H1 (cell line): Measurements from ENCODE around the gene TBC1D19. TPM values are rescaled to one million over a fixed set of nuclear protein-coding genes. Genes with fewer than 3 reads are reported as not detected.

Experiments used
- CTCF ChIA-PET: fragments of 300-600 bp; sonication (Branson Sonifier 250); formaldehyde crosslinking; loops from one replicate; lab custom pipeline; 2021; ENCODE audit not compliant: partially characterized antibody; lab: Charles Lee
- POLR2A ChIA-PET: fragments of 300-600 bp; sonication (Branson Sonifier 250); formaldehyde crosslinking; loops from one replicate; lab custom pipeline; 2021; ENCODE audit warnings: inconsistent platforms; ENCODE audit not compliant: partially characterized antibody; lab: Charles Lee
- DNase-seq, 2 experiments: peaks; one replicate each; pipeline versions ENCODE4 v3.0.0 to v3.0.0-alpha.2; 2010 to 2022; ENCODE audit warnings: low spot score in 2 of 2, low read depth in 1 of 2, mixed read lengths in 1 of 2
- FAIRE-seq: peaks from 2 replicates; lab custom pipeline; 2011; peaks lifted over from hg19 to GRCh38; lab: Jason Lieb, UNC
- H2AFZ ChIP-seq: 2 replicates; pipeline ENCODE4 v1.8.1; 2012; ENCODE audit warnings: low read length, inconsistent platforms
- H2AK5ac ChIP-seq: 2 replicates; pipeline ENCODE4 v1.6.1; 2013; ENCODE audit warnings: low read depth, low read length
- H2BK120ac ChIP-seq: replicated peaks from 2 replicates; pipeline ENCODE3; 2013; ENCODE audit warnings: low read depth, low read length, inconsistent platforms
- H2BK12ac ChIP-seq: 2 replicates; pipeline ENCODE4 v1.6.1; 2013; ENCODE audit warnings: low read depth, low read length
- H2BK15ac ChIP-seq: 2 replicates; pipeline ENCODE4 v1.6.1; 2013; ENCODE audit warnings: low read length
- H2BK20ac ChIP-seq: 2 replicates; pipeline ENCODE4 v1.6.1; 2013; ENCODE audit warnings: low read length
- H2BK5ac ChIP-seq: 2 replicates; pipeline ENCODE4 v1.6.1; 2013; ENCODE audit warnings: low read depth, low read length
- H3K14ac ChIP-seq: 2 replicates; pipeline ENCODE4 v1.6.1; 2013; ENCODE audit warnings: inconsistent platforms; ENCODE audit not compliant: insufficient read length
- H3K18ac ChIP-seq: 2 replicates; pipeline ENCODE4 v1.6.1; 2013; ENCODE audit warnings: low read length; ENCODE audit errors: extremely low read depth
- H3K23ac ChIP-seq: 2 replicates; pipeline ENCODE4 v1.6.1; 2013; ENCODE audit warnings: inconsistent platforms; ENCODE audit not compliant: insufficient read length
- H3K23me2 ChIP-seq: 2 replicates; pipeline ENCODE4 v1.6.1; 2013; ENCODE audit warnings: low read depth, low read length
- H3K27ac ChIP-seq: 2 replicates; pipeline ENCODE4 v1.6.1; 2011; ENCODE audit warnings: low read depth, low read length, inconsistent platforms
- H3K27me3 ChIP-seq, 4 experiments: replicated peaks in 1 of 4; 1 replicate in 1 of 4; 2 replicates in 3 of 4; pipeline versions ENCODE4 v1.6.1 to v1.8.1; 2011 to 2013; ENCODE audit warnings: low read length in 3 of 4, mild to moderate bottlenecking in 3 of 4, inconsistent platforms in 2 of 4, mixed read lengths in 2 of 4, moderate library complexity in 1 of 4; ENCODE audit not compliant: control insufficient read depth in 3 of 4, insufficient read depth in 3 of 4; ENCODE audit errors: extremely low read depth in 1 of 4
- H3K36me3 ChIP-seq, 4 experiments: 2 replicates each; pipeline versions ENCODE4 v1.6.1 to v1.8.1; 2011 to 2013; ENCODE audit warnings: mild to moderate bottlenecking in 4 of 4, low read length in 3 of 4, moderate library complexity in 2 of 4, control low read depth in 1 of 4, inconsistent platforms in 1 of 4; ENCODE audit not compliant: insufficient read depth in 4 of 4, control insufficient read depth in 2 of 4
- H3K4ac ChIP-seq: replicated peaks from 2 replicates; pipeline ENCODE3; 2013; ENCODE audit warnings: low read length, low read depth, mixed read lengths, inconsistent platforms; ENCODE audit not compliant: insufficient read length
- H3K4me1 ChIP-seq, 4 experiments: replicated peaks in 1 of 4; 1 replicate in 1 of 4; 2 replicates in 3 of 4; pipeline versions ENCODE4 v1.6.1 to v1.8.1; 2011 to 2013; ENCODE audit warnings: low read length in 3 of 4, inconsistent platforms in 2 of 4, mixed read lengths in 1 of 4; ENCODE audit not compliant: insufficient read depth in 4 of 4, control insufficient read depth in 3 of 4
- H3K4me2 ChIP-seq, 2 experiments: 2 replicates each; pipeline versions ENCODE4 v1.6.1 to v1.8.1; 2011 to 2013; ENCODE audit warnings: low read depth in 2 of 2, low read length in 2 of 2, control low read depth in 1 of 2, inconsistent platforms in 1 of 2, mild to moderate bottlenecking in 1 of 2; ENCODE audit not compliant: insufficient read depth in 1 of 2
- H3K4me3 ChIP-seq, 4 experiments: fragments of 200-600, 300-600 bp in 1 of 4; sonication (generic), shearing (Covaris generic), sonication (Bioruptor Twin) in 1 of 4; 2 replicates each; pipeline versions ENCODE4 v1.5.1 to v1.8.1; 2011 to 2016; ENCODE audit warnings: low read length in 4 of 4, low read depth in 3 of 4, control low read depth in 2 of 4, inconsistent platforms in 2 of 4, mild to moderate bottlenecking in 2 of 4, mixed read lengths in 1 of 4, moderate library complexity in 1 of 4; ENCODE audit not compliant: insufficient read depth in 2 of 4; ENCODE audit errors: extremely low read depth in 1 of 4
- H3K56ac ChIP-seq: replicated peaks from 2 replicates; pipeline ENCODE3; 2013; ENCODE audit warnings: low read depth, mild to moderate bottlenecking, mixed read lengths, low read length, inconsistent platforms; ENCODE audit not compliant: insufficient read length
- H3K79me1 ChIP-seq: 2 replicates; pipeline ENCODE4 v1.6.1; 2013; ENCODE audit warnings: low read depth, low read length, control low read depth
- H3K79me2 ChIP-seq, 2 experiments: 2 replicates each; pipeline versions ENCODE4 v1.6.1 to v1.8.1; 2012 to 2013; ENCODE audit warnings: low read length in 2 of 2, mild to moderate bottlenecking in 2 of 2, inconsistent platforms in 1 of 2; ENCODE audit not compliant: insufficient read depth in 2 of 2, control insufficient read depth in 1 of 2
- H3K9ac ChIP-seq, 4 experiments: replicated peaks in 1 of 4; 1 replicate in 1 of 4; 2 replicates in 3 of 4; pipeline versions ENCODE4 v1.6.1 to v1.8.1; 2011 to 2013; ENCODE audit warnings: low read depth in 3 of 4, low read length in 3 of 4, control low read depth in 2 of 4, mild to moderate bottlenecking in 2 of 4, moderate library complexity in 2 of 4, inconsistent platforms in 1 of 4; ENCODE audit errors: extremely low read depth in 1 of 4
- H3K9me3 ChIP-seq, 2 experiments: 2 replicates each; pipeline versions ENCODE4 v1.6.1 to v1.8.1; 2012 to 2013; ENCODE audit warnings: mild to moderate bottlenecking in 2 of 2, moderate library complexity in 2 of 2, control low read depth in 1 of 2, inconsistent platforms in 1 of 2, low read depth in 1 of 2, low read length in 1 of 2, mixed read lengths in 1 of 2; ENCODE audit not compliant: insufficient read depth in 2 of 2
- H4K20me1 ChIP-seq, 2 experiments: replicated peaks in 1 of 2; 2 replicates each; pipeline versions ENCODE3 to v1.8.1; 2011 to 2013; ENCODE audit warnings: inconsistent platforms in 2 of 2, low read length in 2 of 2, mild to moderate bottlenecking in 1 of 2; ENCODE audit not compliant: insufficient read depth in 2 of 2, control insufficient read depth in 1 of 2
- H4K5ac ChIP-seq: 2 replicates; pipeline ENCODE4 v1.6.1; 2013; ENCODE audit warnings: low read length, low read depth, mixed read lengths, inconsistent platforms; ENCODE audit not compliant: insufficient read length
- H4K8ac ChIP-seq: 2 replicates; pipeline ENCODE4 v1.8.0; 2013; ENCODE audit warnings: mild to moderate bottlenecking, moderate library complexity, low read length, inconsistent platforms; ENCODE audit not compliant: insufficient read depth; ENCODE audit errors: extremely low read depth
- H4K91ac ChIP-seq: replicated peaks from 2 replicates; pipeline ENCODE3; 2013; ENCODE audit warnings: low read length, mixed read lengths, inconsistent platforms; ENCODE audit not compliant: insufficient read length
- CHD2 ChIP-seq: IDR thresholded peaks from 2 replicates; pipeline ENCODE4 v1.6.1; 2012; ENCODE audit warnings: low read length, improper control_type of control experiment
- CTBP2 ChIP-seq: IDR thresholded peaks from 2 replicates; pipeline ENCODE4 v1.7.0; 2011; ENCODE audit warnings: borderline replicate concordance, mild to moderate bottlenecking, moderate library complexity, mixed read lengths, low read length; ENCODE audit not compliant: insufficient read depth, insufficient read length
- E2F6 ChIP-seq: IDR thresholded peaks from 2 replicates; pipeline ENCODE4 v1.6.1; 2012; ENCODE audit warnings: inconsistent platforms
- KDM4A ChIP-seq: IDR thresholded peaks from one replicate; pipeline ENCODE4 v1.7.1; 2012; ENCODE audit warnings: low read depth, mild to moderate bottlenecking, moderate library complexity, low read length, inconsistent platforms; ENCODE audit not compliant: severe bottlenecking
- KDM5A ChIP-seq: fragments of 200-600 bp; IDR thresholded peaks from 2 replicates; pipeline ENCODE4 v1.7.1; 2012; ENCODE audit warnings: mild to moderate bottlenecking, low read length, inconsistent platforms, mixed read lengths
- MAX ChIP-seq: IDR thresholded peaks from 2 replicates; pipeline ENCODE4 v1.6.1; 2012; ENCODE audit warnings: inconsistent platforms
- PHF8 ChIP-seq: fragments of 200-600 bp; sonication (generic); conservative IDR thresholded peaks from 2 replicates; pipeline ENCODE4 v1.7.1; 2012; ENCODE audit warnings: low read depth, mild to moderate bottlenecking, inconsistent platforms, low read length, moderate library complexity
- POU5F1 ChIP-seq: IDR thresholded peaks from 2 replicates; pipeline ENCODE4 v1.6.1; 2011; ENCODE audit warnings: low read depth, mild to moderate bottlenecking, low read length, moderate library complexity
- SIN3A ChIP-seq, 2 experiments: IDR thresholded peaks in 1 of 2; conservative IDR thresholded peaks in 1 of 2; 2 replicates each; pipeline ENCODE4 v1.6.1; 2011 to 2012; ENCODE audit warnings: low read length in 2 of 2, improper control_type of control experiment in 1 of 2, low read depth in 1 of 2, mild to moderate bottlenecking in 1 of 2
- WGBS, 2 experiments: shearing (Covaris generic) in 1 of 2; methylation state at CpG; one replicate each; pipeline versions ENCODE4 v1.1.6 to v1.1.7; 2013 to 2015; ENCODE audit warnings: low lambda C conversion rate in 2 of 2, mixed read lengths in 2 of 2, inconsistent platforms in 1 of 2, low coverage in 1 of 2, missing lambda C conversion rate in 1 of 2; ENCODE audit not compliant: insufficient replicate concordance in 2 of 2, insufficient coverage in 1 of 2, insufficient read length in 1 of 2; ENCODE audit errors: extremely low coverage in 1 of 2, missing lambda C conversion rate in 1 of 2; 5-methylcytosine and 5-hydroxymethylcytosine counted together
- polyA plus RNA-seq, 7 experiments: library from polyadenylated mRNA; depleted of rRNA in 3 of 7; stranded (reverse) in 5 of 7; unstranded in 2 of 7; fragments of >200 nt in 5 of 7; fragments of 200-250 nt in 2 of 7; gene quantifications; 1 replicate in 5 of 7; 2 replicates in 1 of 7; 4 replicates in 1 of 7; pipeline versions ENCODE4 v1.2.1 to v1.2.3, GENCODE V29; 2011 to 2013; ENCODE audit warnings: missing spikeins in 2 of 7, mixed read lengths in 2 of 7
- total RNA-seq: library from RNA; stranded (reverse); fragmentation: NEBNext Ultra II Directional; extraction: Animal tissue kit (Norgen Biotek cat#: 25700); gene quantifications from 2 replicates; pipeline ENCODE4 v1.2.1, GENCODE V29; 2021

The TBC1D19 gene
- total and polyA plus RNA-seq, 2 of the 8 experiments (the other 6 are each of a cell fraction or from before 2014, with no cell fraction given), result 1.9 to 3.5 TPM

GRCh38 chr4:26609868-26610267, 26.0 kb downstream of the TBC1D19 start:
- FAIRE-seq (no peak), DNase-seq (no peak)
- H3K14ac ChIP-seq, result no peak overlapping the region
- no peak overlapping the region for H3K9ac ChIP-seq
- H2BK5ac ChIP-seq, result no peak overlapping the region
- H2AFZ ChIP-seq, result no peak overlapping the region
- H3K56ac ChIP-seq, result no peak overlapping the region
- H3K4me3 ChIP-seq, result no peak overlapping the region
- H4K5ac ChIP-seq, result no peak overlapping the region
- CTCF ChIA-PET, result no interaction called here
- no peaks in the 10 kb centered on the region for H3K23me2 ChIP-seq
- no peaks in the 10 kb centered on the region for H3K79me2 ChIP-seq
- peaks cover 0 to 2% (median 0%) of the 10 kb centered on the region in 4 experiments; a peak in 1 of 7 replicates for H3K4me1 ChIP-seq
- H2BK20ac ChIP-seq, result no peak overlapping the region
- H4K20me1 ChIP-seq, result no peaks in the 10 kb centered on the region
- no peak overlapping the region for H2BK120ac ChIP-seq
- WGBS, 2 experiments, result 93% methylated on average over 2 of the region's 2 CpGs; no CpG with 5 or more reads in 1 of the 2 experiments
- H2BK15ac ChIP-seq, result no peak overlapping the region
- no peak overlapping the region for H3K4me2 ChIP-seq
- H4K91ac ChIP-seq, result no peak overlapping the region
- no peak overlapping the region for H4K8ac ChIP-seq
- H3K27ac ChIP-seq, result no peak overlapping the region
- POLR2A ChIA-PET, result no interaction called here
- H3K23ac ChIP-seq, result no peak overlapping the region
- no peaks in the 10 kb centered on the region for H3K36me3 ChIP-seq
- H3K9me3 ChIP-seq, result no peaks in the 10 kb centered on the region
- H2AK5ac ChIP-seq, result no peak overlapping the region
- no peak overlapping the region for H3K4ac ChIP-seq
- no peaks in the 10 kb centered on the region for H3K27me3 ChIP-seq
- no peak overlapping the region for H2BK12ac ChIP-seq
- H3K79me1 ChIP-seq, result no peaks in the 10 kb centered on the region
- no peak overlapping the region for H3K18ac ChIP-seq
- TF ChIP-seq KDM5A (no peak), KDM4A (no peak), CTBP2 (no peak), E2F6 (no peak), CHD2 (no peak), SIN3A (conservative IDR thresholded peaks at IDR 0.05 in 1 of 2, IDR thresholded peaks at IDR 0.05 in 1 of 2; ENCODE audit: low read depth in 1 of 2, low read length in 2 of 2) (no peak), PHF8 (no peak), MAX (no peak), POU5F1 (no peak)
